NCI-H510A (cell line): ENCODE measurements around the gene DNAI2.

Experiments
- DNase-seq: peaks from one replicate; lab custom pipeline; 2025; lab: John Stamatoyannopoulos, UW

DNAI2 gene

GRCh38 chr17:74339537-74340195 is 65.6 kb downstream of the DNAI2 start:
- peak; percentile 52 for DNase-seq

GRCh38 chr17:74340470-74341023 is 66.5 kb downstream of the DNAI2 start:
- DNase-seq, result no peak

GRCh38 chr17:74342224-74342623 is 68.2 kb downstream of the DNAI2 start:
- no peak for DNase-seq

- DNase-seq, result no peak
Measured at GRCh38 chr17:74343121-74343520, 69.1 kb downstream of the DNAI2 start.

- no peak for DNase-seq
Measured at GRCh38 chr17:74343526-74344284, 69.7 kb downstream of the DNAI2 start.

GRCh38 chr17:74344658-74345057 is 70.6 kb downstream of the DNAI2 start:
- no peak for DNase-seq

GRCh38 chr17:74345433-74346241 is 71.6 kb downstream of the DNAI2 start:
- DNase-seq, result no peak

- DNase-seq, result no peak
Measured at GRCh38 chr17:74347646-74348045, 73.6 kb downstream of the DNAI2 start.

GRCh38 chr17:74349120-74349519 is 75.1 kb downstream of the DNAI2 start:
- no peak for DNase-seq

GRCh38 chr17:74350486-74350885 is 76.5 kb downstream of the DNAI2 start:
- DNase-seq, result no peak

GRCh38 chr17:74351552-74352210 is 77.6 kb downstream of the DNAI2 start:
- no peak for DNase-seq

- no peak for DNase-seq
Measured at GRCh38 chr17:74353446-74354060, 79.5 kb downstream of the DNAI2 start.

GRCh38 chr17:74354123-74354522 is 80.1 kb downstream of the DNAI2 start:
- DNase-seq, result no peak

GRCh38 chr17:74354561-74354960 is 80.5 kb downstream of the DNAI2 start:
- no peak for DNase-seq

- no peak for DNase-seq
Measured at GRCh38 chr17:74355065-74355464, 81.0 kb downstream of the DNAI2 start.

- no peak for DNase-seq
Measured at GRCh38 chr17:74356646-74357465, 82.8 kb downstream of the DNAI2 start.

- DNase-seq, result no peak
Measured at GRCh38 chr17:74357466-74357809, 83.4 kb downstream of the DNAI2 start.

- no peak for DNase-seq
Measured at GRCh38 chr17:74358697-74359096, 84.7 kb downstream of the DNAI2 start.

GRCh38 chr17:74359916-74360315 is 85.9 kb downstream of the DNAI2 start:
- DNase-seq, result no peak

- DNase-seq, result no peak
Measured at GRCh38 chr17:74360899-74361229, 86.8 kb downstream of the DNAI2 start.
